NCI-H2196 treated with DMSO at 0.1 percent for 48 hours (cell line): Measurements from ENCODE around the gene PHACTR3.

ENCODE experiments used
- DNase-seq: peaks from one replicate; lab custom pipeline; 2025; ENCODE audit not compliant: unreplicated experiment; lab: John Stamatoyannopoulos, UW

The PHACTR3 gene

GRCh38 chr20:59774204-59774641, 169.9 kb downstream of the PHACTR3 start:
- DNase-seq = no peak

GRCh38 chr20:59774921-59775686, 170.8 kb downstream of the PHACTR3 start:
- no peak for DNase-seq

- DNase-seq = no peak
Measured at GRCh38 chr20:59775687-59776055, 171.3 kb downstream of the PHACTR3 start.

- DNase-seq = no peak
Measured at GRCh38 chr20:59776059-59776603, 171.8 kb downstream of the PHACTR3 start.

GRCh38 chr20:59776626-59777330, 172.4 kb downstream of the PHACTR3 start:
- no peak for DNase-seq

- no peak for DNase-seq
Measured at GRCh38 chr20:59777331-59777725, 173.0 kb downstream of the PHACTR3 start.

GRCh38 chr20:59777814-59778575, 173.7 kb downstream of the PHACTR3 start:
- no peak for DNase-seq

- DNase-seq = no peak
Measured at GRCh38 chr20:59778615-59779200, 174.4 kb downstream of the PHACTR3 start.

- DNase-seq = no peak
Measured at GRCh38 chr20:59779656-59780380, 175.5 kb downstream of the PHACTR3 start.

GRCh38 chr20:59780494-59781185, 176.3 kb downstream of the PHACTR3 start:
- no peak for DNase-seq

- DNase-seq = no peak
Measured at GRCh38 chr20:59781226-59781625, 176.9 kb downstream of the PHACTR3 start.

GRCh38 chr20:59782986-59783640, 178.8 kb downstream of the PHACTR3 start:
- peak; percentile 33 for DNase-seq

- no peak for DNase-seq
Measured at GRCh38 chr20:59783641-59784010, 179.3 kb downstream of the PHACTR3 start.

GRCh38 chr20:59784365-59784764, 180.0 kb downstream of the PHACTR3 start:
- no peak for DNase-seq

- DNase-seq = no peak
Measured at GRCh38 chr20:59784791-59785668, 180.7 kb downstream of the PHACTR3 start.

- no peak for DNase-seq
Measured at GRCh38 chr20:59785669-59785959, 181.3 kb downstream of the PHACTR3 start.

- no peak for DNase-seq
Measured at GRCh38 chr20:59785986-59786795, 181.9 kb downstream of the PHACTR3 start.
